Measurements from ENCODE around the gene CHAF1B.

Gene CHAF1B

GRCh38 chr21:36463991-36464390 lies 78.8 kb downstream of the CHAF1B start:
- no peak for DNase-seq (ENCODE audit: low spot score)

GRCh38 chr21:36464590-36464989 lies 79.4 kb downstream of the CHAF1B start:
- no peak for DNase-seq (ENCODE audit: low spot score)

- no peak for DNase-seq (ENCODE audit: low spot score)
Measured at GRCh38 chr21:36465478-36465877, 80.3 kb downstream of the CHAF1B start.

GRCh38 chr21:36466061-36466511 lies 80.9 kb downstream of the CHAF1B start:
- no peak for DNase-seq (ENCODE audit: low spot score)
